CD4-positive, alpha-beta T cell treated with Interleukin-12 subunit alpha and Interleukin-12 subunit beta, for 1 hour (primary cell): ENCODE measurements around the gene LPCAT3.
"Not testable (repeated sequence)": the region's sequence is repeated elsewhere in the genome, so short reads cannot be mapped to it uniquely, and the experiment has no call there.

Experiments
- DNase-seq: peaks from one replicate; pipeline ENCODE4 v3.0.0-alpha.2; 2020

The LPCAT3 gene

GRCh38 chr12:7037411-7037810 is 19.1 kb upstream of the LPCAT3 start:
- not testable (repeated sequence) for DNase-seq

GRCh38 chr12:7035463-7035862 is 17.2 kb upstream of the LPCAT3 start:
- no peak for DNase-seq

GRCh38 chr12:7034464-7034863 is 16.2 kb upstream of the LPCAT3 start:
- DNase-seq, result no peak

- no peak for DNase-seq
Measured at GRCh38 chr12:7032990-7033389, 14.7 kb upstream of the LPCAT3 start.

- DNase-seq, result no peak
Measured at GRCh38 chr12:7031306-7031705, 13.0 kb upstream of the LPCAT3 start.

GRCh38 chr12:7026854-7027253 is 8.6 kb upstream of the LPCAT3 start:
- DNase-seq, result no peak

- no peak for DNase-seq
Measured at GRCh38 chr12:7023114-7023513, 4.8 kb upstream of the LPCAT3 start.

- DNase-seq, result no peak
Measured at GRCh38 chr12:7021956-7022355, 3.7 kb upstream of the LPCAT3 start.

- no peak for DNase-seq
Measured at GRCh38 chr12:7019043-7019569, 830 bp upstream of the LPCAT3 start.

- DNase-seq, result no peak
Measured at GRCh38 chr12:7017870-7018349, 366 bp downstream of the LPCAT3 start.

GRCh38 chr12:7016958-7017571 is 1.2 kb downstream of the LPCAT3 start:
- no peak for DNase-seq

- no peak for DNase-seq
Measured at GRCh38 chr12:7015555-7016370, 2.5 kb downstream of the LPCAT3 start.

- no peak for DNase-seq
Measured at GRCh38 chr12:7013101-7013500, 5.2 kb downstream of the LPCAT3 start.

- no peak for DNase-seq
Measured at GRCh38 chr12:7012024-7012607, 6.2 kb downstream of the LPCAT3 start.

- not testable (repeated sequence) for DNase-seq
Measured at GRCh38 chr12:7011398-7011797, 6.9 kb downstream of the LPCAT3 start.

GRCh38 chr12:7009512-7009911 is 8.8 kb downstream of the LPCAT3 start:
- no peak for DNase-seq

GRCh38 chr12:7008864-7009263 is 9.4 kb downstream of the LPCAT3 start:
- no peak for DNase-seq

GRCh38 chr12:7006639-7007038 is 11.6 kb downstream of the LPCAT3 start:
- DNase-seq, result no peak

- DNase-seq, result no peak
Measured at GRCh38 chr12:7005311-7005710, 13.0 kb downstream of the LPCAT3 start.

GRCh38 chr12:7004840-7005239 is 13.4 kb downstream of the LPCAT3 start:
- DNase-seq, result no peak

GRCh38 chr12:7004287-7004803 is 13.9 kb downstream of the LPCAT3 start:
- DNase-seq, result no peak

- DNase-seq, result no peak
Measured at GRCh38 chr12:7001921-7002591, 16.2 kb downstream of the LPCAT3 start.
